Mesangial cell (primary cell): ENCODE results near the gene TMEM237. TPM values are rescaled to one million over a fixed set of nuclear protein-coding genes. Genes with fewer than 3 reads are reported as not detected.

Source experiments
- total RNA-seq: library from RNA; depleted of rRNA; stranded (reverse); fragments of >200 nt; gene quantifications from 2 replicates; pipeline ENCODE4 v1.2.3, GENCODE V29; 2015

The TMEM237 gene
- total RNA-seq, result 10.4 and 25.9 TPM in 2 replicates

GRCh38 chr2:201643216-201643890 lies at the start of gene TMEM237:
TSS of gene TMEM237 (minus strand) at chr2:201643503. CDS start at chr2:201643400, 103 bp downstream.

Other genes starting within 250 kb of the TMEM237 start
- gene TRAK2, start 192.0 kb downstream of the TMEM237 start, total RNA-seq, result 18.4 and 22.8 TPM in 2 replicates
- 19.2 and 34.7 TPM in 2 replicates for gene STRADB, start 191.8 kb downstream of the TMEM237 start, total RNA-seq
- gene MPP4, start 55.1 kb upstream of the TMEM237 start, total RNA-seq, result 0.13 and 2.3 TPM in 2 replicates
- gene ALS2, start 137.4 kb upstream of the TMEM237 start, total RNA-seq, result 15.3 and 16.2 TPM in 2 replicates
- 1.8 and 5.7 TPM in 2 replicates for gene CDK15, start 163.0 kb upstream of the TMEM237 start, total RNA-seq